Measurements from ENCODE around the gene ETS1.

ETS1 gene

GRCh38 chr11:128515826-128516778, 71.3 kb downstream of the ETS1 start:
- DNase-seq: no peak

- DNase-seq: no peak
These were observed 72.3 kb downstream of the ETS1 start for GRCh38 chr11:128515086-128515485.

GRCh38 chr11:128513915-128514681, 73.3 kb downstream of the ETS1 start:
- no peak for DNase-seq

GRCh38 chr11:128512474-128512996, 74.8 kb downstream of the ETS1 start:
- DNase-seq: no peak

- DNase-seq: no peak
These were observed 75.6 kb downstream of the ETS1 start for GRCh38 chr11:128511712-128512111.

GRCh38 chr11:128509621-128510389, 77.6 kb downstream of the ETS1 start:
- DNase-seq: no peak

- no peak for DNase-seq
These were observed 78.4 kb downstream of the ETS1 start for GRCh38 chr11:128508770-128509510.

DNA sequence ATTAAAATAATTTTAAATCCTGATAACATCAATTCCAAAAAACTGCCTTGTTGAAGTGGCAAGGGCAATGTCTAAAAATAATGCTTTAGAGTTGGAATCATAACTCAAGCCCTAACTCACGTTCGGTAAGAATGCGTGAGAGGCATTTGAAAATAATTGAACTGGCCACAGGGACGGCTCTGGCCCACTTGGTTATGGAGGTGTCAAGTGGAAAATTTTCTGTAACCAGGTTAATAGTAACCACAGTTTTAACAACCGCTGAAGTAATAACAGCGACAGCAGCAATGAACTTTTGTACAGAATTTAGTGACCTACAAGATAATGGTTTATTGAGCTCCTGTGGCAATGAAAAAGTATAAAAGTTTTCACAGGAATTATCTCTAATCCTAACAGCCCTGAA, 79.4 kb downstream of the ETS1 start:
- DNase-seq: no peak

- no peak for DNase-seq
These were observed 80.3 kb downstream of the ETS1 start for GRCh38 chr11:128506999-128507611.

DNA sequence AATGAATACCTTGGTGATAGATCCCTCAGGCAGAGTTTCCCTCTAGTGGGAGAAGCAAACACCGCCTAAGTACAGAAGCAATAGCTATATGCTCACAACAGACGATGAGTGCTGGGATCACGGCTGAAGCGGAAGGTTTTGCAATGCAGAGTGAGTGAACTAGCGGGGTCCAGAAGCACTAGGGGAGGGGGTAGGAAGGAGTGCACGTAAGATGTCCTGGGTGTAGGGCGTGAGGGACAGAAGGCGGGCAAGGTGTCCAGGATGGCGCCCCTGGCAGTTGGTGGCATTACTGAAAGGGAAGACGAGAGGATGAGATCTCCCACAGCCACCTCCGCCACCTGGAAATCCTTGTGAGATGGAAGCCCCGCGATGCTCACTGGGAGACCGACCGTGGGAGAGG, 81.0 kb downstream of the ETS1 start:
- DNase-seq: no peak

DNA sequence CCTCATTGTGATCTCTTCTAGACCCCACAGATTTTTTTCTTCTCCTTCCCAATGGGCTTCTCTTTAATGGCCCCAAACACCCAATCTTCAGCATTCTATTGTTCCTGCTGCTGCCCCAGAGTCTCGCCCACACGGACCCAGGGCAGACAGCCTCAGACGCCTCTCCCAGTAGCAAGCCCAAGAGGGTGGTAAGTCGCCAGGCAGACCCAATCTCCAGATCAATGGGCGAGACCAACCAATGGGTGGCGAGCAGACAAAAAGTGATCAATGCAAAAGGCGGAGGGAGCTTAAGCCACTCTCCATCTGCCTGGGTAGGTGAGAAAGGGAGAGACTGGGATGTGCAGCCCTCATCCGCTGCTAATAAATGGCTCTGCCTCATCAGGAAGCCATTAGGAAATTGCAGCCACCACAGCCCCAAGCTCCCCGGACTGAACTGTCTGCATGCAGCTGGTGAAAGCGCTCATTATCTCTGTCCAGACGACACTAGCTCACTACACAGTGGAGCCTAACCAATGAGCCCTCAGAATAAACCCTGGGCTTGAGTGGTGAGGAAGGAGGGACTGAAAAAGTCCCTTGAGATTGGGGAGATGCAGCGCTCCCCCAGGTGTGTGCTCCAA, 81.8 kb downstream of the ETS1 start:
- DNase-seq: no peak

GRCh38 chr11:128504486-128504885, 82.9 kb downstream of the ETS1 start:
- DNase-seq: no peak

GRCh38 chr11:128503245-128503991, 83.9 kb downstream of the ETS1 start:
- DNase-seq: no peak

- DNase-seq: no peak
These were observed 84.6 kb downstream of the ETS1 start for GRCh38 chr11:128502726-128503125.

- no peak for DNase-seq
These were observed 85.5 kb downstream of the ETS1 start for GRCh38 chr11:128501632-128502549.

- no peak for DNase-seq
These were observed 86.3 kb downstream of the ETS1 start for GRCh38 chr11:128501008-128501407.

DNA sequence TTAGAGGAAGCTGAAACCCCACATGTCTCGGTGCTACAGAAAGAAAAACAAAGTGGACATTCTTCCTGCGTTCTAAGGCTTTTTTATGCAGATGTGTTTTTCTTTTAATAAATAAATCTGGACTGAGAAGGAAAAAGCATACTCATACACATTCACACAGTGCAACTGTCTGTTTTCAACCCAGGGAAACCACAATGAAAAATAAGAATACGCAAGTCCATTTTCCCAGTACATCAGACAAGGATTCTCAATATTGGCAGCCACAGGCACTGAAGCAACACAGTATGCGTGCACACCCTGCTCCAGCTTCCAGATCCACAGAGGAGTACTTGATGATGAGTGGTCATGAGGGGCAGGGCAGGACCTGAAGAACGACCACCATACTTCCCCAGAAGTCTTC, 86.9 kb downstream of the ETS1 start:
- DNase-seq: no peak

DNA sequence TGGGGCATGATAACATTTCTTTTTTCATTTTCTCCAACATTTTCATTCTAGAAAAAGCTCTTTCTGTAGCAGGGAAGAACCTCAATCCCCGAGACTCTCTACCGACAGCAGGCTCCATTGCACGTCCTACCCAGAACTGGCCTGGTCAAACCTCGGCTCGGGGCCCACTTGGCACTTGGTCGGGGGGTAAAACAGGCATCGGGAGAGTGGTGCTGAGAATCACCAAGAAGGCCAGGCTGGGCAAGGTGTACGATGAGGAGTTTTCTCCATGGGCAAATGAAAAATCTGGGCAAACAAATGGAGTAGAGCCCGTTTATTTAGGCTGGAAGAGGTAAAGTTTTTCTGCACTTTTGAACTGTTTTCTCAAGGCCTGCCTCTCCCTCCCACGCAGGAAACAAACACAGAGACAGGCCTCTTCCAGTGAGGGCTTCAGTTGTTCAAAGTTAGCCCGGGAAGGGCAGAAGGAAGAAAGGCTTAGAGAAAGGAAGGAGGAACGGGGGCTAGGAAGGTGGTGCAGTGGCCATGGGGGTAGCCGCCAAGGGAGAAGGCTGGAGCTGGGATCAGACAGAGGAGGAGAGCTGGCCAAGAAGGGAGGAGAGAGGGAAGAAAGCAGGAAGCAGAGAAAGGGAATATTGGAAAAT, 87.6 kb downstream of the ETS1 start:
- no peak for DNase-seq

DNA sequence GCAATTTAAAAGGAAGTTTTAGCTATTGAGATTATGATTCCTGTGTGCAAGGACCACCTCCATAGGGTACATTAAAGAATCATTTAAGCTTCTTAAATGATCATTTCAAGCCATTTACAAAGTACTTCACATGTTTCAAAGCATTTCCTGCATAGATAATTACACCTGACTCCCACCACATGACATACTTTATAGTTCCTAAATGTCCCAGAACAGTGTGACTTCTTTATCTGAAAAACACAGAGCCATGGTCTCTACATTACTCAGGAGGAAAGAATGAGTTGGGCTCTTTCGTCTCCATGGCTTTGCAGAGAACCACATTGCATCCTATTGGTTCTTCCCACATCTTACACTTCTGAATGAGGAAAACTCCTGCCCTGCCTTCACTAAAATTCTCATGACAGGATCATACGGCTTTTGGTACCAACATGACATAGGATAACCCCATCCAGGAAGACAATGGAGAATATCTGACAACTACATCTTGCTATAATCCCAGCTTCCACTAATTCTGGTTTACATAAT, 88.6 kb downstream of the ETS1 start:
- DNase-seq: no peak

Measured in NCI-H748 treated with DMSO at 0.1 percent for 48 hours (cell line).